GM21529 (cell line): ENCODE data around the gene ELMO1.

Experiments
- ATAC-seq: cut with Tn5 transposase; IDR thresholded peaks from one replicate; pipeline ENCODE4 v1.9.1; 2021; ENCODE audit not compliant: unreplicated experiment

ELMO1 gene

DNA sequence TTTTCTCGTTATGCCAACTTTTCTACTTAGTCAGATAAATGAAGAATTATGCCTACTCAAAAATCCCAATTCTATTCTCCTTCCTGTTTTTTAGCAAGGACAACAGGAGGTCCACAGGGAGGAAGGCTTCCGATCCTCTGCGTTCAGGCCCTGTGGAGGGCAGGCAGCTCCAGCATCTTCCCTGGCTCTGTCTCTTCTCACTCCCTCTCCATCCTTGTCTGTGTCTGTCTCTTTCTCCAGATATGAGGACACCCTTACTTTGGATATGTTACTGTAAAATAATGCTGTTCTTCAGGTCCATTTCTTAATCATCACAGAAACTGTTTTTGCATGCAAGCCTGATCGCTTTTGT, 166.6 kb downstream of the ELMO1 start:
- no peak for ATAC-seq

DNA sequence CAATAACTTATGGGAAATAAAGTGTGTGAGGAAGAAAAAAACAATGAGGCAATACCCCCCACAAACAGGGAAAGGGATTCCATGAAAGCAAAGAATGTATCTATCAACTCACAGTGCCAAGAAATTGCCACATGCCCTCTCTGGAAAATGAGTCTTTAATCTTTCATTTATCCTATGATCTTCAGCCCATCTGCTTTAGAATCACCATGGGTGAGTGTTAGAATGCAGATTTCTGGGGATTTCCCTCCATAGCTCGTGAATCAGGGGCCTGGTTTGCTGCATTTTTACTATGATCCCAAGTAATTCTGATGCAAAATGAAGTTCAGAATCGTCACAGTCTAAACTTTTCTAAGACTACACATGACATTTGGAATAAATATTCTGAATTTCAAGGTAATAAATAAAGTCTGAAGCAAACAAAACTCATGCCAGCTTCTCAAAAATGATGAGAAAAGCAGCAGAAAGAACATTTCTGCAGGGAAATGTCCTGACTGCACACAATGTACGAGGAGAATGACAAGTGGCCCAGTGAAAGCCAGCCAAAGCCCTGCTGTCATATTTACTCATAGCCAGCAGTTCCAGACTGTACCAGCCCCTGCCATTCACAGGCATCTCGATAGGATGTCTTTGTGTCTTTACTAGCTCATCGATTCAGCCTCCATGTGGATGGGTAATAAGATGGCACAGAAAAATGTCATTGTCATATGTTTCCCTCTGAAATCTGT, 167.1 kb downstream of the ELMO1 start:
- no peak for ATAC-seq

DNA sequence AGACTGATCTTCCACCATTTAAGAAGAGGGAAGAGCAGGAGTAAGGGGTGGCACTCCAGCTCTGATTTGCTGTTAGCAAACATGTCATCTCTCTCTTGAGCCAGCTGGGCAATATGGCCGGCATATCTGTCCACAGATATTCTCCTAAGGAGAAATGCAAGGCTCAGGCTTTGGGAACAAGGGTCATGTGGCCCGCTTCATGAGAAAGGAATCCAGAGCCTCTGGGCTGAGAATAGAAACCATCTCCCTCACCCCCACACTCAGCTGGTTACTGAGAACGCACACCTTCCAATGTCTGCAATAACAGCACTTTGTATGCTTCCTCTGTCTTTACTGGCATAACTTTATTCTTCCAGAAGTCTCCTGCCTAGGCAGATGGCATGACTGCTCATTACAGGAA, 171.2 kb downstream of the ELMO1 start:
- ATAC-seq, result no peak

DNA sequence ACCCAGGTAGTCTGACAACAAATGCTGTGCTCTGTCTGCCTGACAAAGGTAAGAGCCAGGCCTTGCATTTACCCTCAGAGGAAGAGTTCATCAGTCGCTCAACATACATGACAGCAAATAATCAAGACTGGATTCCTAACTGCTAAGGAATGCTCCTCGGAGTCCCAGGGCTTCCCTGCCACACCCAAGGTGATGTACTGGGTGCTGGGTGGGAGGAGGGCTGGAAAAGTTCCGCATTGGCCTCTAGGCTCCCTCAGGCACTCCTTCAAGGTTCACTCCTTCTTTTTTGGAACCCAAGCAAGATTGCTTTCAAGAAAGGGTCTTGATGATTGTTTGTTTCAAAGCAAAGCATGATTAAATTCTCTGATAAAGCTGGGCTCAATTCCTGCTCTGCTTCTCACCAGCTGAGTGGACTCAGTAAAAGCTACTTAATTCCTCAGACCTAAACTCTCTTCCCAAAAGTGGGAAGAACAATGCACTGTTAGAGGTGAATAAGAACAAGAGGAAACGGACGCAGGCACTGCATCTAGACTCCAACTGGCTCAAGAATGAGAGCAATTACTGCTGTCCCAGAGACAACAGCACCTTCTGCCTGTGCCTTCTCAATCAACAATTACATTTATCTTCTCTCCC, 173.5 kb downstream of the ELMO1 start:
- no peak for ATAC-seq

DNA sequence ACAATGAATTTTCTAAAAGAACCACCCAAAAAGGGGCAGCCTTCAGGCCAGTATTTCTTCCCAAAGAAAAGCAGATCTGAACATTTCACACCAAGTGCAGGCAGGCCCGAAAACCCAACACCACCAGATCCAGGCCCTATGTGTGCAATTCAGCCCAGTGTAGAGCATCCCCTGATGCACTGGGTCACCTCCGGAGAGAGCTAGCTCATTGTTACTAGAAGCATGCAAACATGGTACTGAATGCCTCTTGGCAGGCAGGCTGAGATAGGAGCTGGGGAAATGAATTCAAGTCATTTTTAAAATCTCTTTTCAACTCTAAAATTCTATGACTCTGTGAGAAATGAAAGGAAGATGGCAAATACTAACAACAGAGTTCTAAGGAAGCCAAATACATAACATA, 174.8 kb downstream of the ELMO1 start:
- no peak for ATAC-seq

DNA sequence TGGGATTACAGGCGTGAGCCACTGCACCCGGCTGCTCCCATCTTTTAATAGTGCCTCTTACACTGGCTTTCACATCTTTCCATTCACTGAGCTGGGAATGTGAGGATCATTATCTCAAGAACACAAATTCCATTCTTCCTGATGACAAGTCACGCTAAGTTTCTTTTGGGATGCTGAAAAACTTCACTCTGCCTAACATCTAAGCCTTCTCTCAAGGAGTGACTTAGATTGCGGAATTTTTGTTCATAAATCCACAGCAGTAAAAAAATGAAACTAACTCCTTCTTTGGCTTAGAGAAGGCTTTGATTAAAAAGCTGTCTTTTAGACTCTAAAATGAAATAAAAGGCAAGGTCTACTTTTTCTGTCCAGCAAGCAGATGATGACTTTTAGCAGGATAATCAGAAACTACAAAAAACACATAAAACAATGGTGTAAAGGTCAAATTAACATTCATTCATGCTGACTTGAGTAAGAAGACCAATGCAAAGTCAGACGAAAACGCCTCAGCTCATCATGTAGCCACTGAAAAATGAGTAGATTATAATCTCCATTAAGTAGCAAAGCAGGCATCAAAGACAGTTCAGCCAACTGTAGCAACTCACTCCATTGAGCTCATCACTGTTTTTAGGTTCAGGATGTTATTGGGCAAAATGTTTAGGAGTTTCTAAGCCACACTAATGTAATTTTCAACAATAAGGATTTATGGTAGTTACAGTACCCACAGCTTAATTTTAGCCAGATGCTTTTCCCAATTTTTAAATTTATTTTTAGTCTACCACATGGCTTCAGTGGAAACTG, 178.8 kb downstream of the ELMO1 start:
- no peak for ATAC-seq

DNA sequence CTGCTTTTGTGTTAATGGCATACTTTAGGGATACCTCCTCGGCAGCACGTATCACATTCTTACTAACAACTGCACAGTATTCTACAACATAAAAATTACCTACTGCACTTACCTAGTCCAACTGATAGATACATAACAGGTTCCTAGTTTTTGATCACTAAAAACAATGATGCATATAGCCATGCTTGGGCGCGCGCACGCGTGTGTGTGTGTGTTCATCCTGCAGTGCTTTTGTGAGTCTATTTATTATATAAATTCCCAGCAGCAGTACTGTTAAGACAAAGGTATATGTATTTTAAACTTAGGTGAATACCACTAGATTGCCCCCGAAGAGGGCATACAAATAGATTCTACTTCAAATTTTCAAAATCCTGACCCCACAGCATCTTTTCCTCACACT, 181.4 kb downstream of the ELMO1 start:
- no peak for ATAC-seq

DNA sequence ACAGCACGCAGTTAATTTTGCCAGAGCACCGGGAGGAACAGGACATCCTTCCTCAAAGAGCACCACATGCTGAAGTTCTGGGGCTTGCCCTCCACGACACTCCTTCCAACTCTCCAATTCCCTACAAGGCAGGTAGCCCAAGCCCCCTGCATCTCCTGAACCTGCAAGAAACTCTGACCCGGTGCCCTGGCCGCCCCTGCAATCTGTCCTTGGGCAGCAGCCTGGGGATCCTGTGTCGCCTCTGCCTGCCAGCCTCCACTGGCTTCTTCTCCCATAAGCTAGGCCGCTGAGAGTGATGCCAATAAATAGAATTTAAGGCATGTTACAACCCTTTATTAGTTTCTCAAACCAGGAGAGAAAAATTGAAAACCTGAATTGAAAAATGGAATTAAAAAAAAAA, 182.8 kb downstream of the ELMO1 start:
- ATAC-seq, result no peak

DNA sequence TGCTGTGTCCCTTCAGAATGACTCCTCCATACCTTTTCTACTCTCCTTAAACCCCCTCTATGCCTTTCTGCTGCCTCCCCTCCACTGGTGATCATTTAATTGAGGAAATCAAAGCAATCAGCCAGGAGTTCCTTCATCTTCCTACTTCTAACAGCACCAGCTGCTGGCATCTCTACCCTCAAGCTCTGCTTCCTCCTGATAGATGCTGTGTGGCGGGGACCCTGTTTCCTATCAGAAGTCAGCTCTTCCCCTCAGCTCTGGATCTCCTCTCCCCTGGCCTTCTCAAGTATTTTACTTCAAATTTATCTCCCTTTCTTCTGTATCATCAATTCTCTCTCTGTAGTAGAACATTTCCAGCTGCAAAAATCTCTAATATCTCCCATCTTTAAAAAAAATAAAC, 183.7 kb downstream of the ELMO1 start:
- ATAC-seq, result no peak

DNA sequence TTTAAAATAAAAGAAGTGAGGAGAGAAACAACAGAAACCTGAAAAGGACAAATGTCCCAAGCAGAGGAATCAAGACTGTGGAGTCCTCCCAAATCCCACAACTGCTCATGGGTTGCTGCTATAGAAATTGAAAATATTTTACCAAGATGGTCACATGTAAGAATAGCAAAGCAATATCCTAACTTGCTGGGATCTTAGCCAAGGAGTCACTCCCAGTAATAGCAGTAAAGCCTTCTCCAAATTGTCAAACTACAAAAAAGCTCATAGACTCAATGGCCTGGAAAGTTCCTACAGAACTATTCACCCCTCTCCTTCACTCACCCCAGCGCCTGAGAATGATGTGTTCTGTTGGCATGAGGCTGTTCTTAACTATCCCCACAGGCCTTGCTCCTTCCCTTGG, 186.5 kb downstream of the ELMO1 start:
- no peak for ATAC-seq

DNA sequence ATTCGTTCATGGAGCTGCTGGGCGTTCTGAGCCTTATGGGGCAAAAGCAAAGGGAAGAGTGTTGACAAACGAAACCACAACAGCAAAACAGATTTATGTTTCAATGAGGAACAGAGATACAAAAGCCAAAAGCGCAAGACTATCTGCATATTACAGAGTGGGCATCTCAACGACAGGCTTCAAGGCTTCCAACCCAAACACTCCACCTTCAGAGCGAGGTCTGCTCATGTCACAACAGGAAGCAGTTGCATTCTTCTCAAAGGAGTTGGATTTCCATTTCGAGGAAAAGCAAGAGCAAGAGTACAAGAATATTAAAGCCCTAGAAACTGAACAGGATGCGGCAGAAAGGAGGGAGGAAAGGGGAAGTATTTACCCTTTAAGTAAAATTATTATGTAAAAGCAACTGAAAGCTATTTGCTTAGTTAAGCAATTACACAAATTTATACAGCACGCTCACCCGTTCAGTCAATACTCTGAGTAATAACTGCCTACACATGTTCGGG, 189.3 kb downstream of the ELMO1 start:
- no peak for ATAC-seq

DNA sequence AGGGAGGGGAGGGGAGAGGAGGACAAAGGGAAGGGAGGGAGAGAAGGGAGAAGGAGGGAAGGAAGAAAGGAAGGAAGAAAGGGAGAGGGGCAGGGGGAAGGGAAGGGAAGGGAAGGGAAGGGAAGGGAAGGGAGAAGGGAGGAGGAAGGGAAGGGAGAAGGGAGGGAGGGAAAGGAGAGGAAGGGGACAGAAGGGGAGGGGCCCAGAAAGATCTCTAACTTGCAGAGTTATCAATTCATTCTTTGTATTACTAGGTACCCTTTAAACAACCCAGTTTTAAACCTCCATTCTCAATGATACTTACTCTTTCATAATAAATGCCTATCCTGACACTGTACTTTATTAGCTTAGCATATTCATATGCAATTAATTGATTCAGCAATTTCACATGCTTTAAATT, 192.0 kb downstream of the ELMO1 start:
- ATAC-seq, result no peak

DNA sequence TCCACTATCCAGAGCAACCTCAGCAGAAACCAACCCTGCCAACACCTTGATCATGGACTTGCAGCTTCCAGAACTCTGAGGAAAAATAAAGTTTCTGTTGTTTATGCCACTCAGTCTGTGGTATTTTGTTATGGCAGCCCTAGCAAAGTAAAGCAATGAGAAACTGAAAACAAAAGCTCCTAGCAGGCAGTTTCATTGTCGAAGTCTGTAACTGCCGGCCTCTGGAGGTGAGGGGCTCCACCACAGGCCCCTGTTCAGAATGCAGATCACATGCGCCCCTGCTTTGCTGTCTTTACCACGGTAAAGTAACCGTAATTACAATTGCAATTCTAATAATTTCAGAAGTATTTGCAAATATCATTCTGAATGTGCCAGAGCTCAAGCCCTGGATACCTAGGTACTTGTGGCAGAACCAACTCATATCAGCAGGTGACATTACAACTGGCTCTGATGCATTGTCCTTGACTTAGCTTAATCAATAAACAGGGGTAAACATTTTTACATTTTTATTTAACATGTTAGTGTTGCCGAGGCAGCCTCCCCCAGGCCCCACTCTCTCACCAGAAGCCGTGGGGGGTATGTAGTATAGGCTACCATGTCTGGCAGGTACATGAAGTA, 193.2 kb downstream of the ELMO1 start:
- ATAC-seq, result no peak

DNA sequence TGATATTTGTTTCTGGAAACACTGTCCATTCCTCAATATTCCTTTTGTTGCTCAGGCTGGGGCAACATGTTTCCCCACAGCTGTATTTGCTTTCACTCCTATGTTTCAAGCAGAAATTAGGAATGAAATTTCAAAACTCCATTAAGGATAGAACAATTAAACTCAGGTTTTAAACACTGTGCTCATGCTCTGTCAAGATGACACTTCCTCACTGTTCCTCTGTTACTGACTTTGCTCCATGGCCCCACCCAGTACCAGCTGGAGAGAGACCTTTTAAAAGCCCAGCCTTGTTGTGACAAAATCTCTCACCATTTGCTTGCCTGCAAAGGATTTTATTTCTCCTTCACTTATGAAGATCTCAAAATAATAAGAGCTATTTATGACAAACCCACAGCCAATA, 197.4 kb downstream of the ELMO1 start:
- ATAC-seq, result no peak

DNA sequence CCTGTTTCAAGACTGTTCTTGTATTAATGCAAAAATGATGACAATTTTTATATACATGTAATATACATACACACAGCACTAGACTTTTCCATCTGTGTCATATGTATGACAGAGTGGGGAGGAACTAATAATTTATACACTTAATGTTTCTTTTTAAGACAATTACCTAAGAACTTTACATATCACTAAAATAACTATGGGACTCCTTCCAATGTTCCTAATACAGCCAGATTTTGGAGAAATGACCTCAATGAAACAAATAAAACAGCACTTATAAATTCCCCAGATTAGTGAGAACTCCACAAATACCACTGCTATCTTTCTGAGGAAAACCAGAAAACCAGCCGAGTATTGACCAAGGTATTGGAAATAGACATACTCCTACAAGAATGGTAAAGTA, 199.4 kb downstream of the ELMO1 start:
- ATAC-seq, result no peak

DNA sequence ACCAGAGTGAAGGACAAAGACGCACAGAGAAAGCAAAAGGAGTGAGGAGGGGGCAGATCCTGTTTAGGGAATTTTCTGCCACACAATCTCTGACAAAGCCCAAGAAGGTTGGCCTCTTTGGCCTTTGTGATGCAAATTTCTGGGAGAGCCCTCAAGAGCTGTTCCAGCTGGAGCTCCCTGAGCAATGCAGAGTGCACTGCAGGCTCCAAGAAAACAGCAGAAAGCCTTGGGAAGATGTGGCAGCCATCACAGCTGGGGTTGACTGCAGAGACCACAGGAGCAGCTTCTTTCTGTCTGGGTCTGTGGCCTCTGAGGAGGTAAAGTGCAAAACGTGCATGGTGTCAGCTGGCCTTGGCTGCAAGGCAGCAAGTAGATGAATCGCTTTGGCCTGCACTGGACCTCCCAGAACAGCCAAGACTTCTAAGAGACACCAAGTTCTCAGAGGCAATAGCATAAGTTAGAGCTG, 200.2 kb downstream of the ELMO1 start:
- no peak for ATAC-seq

DNA sequence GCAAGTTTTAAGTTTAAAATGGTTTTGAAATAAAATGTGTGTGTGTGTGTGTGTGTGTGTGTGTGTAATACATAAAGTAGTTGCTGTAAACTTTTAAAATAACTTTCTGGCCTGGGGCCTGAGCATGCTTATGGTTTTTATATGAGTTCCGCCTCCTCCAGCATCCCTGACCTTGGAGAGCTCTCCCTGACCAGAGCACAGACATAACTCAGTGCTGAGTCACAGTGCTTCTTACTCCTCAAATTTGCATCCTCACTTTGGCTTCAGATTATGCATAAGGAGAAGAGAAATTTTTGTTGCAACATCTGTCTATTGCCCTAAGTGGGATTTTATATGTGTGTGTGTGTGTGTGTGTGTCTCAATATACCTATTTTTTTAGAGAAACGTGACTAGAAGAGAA, 200.8 kb downstream of the ELMO1 start:
- ATAC-seq, result no peak

DNA sequence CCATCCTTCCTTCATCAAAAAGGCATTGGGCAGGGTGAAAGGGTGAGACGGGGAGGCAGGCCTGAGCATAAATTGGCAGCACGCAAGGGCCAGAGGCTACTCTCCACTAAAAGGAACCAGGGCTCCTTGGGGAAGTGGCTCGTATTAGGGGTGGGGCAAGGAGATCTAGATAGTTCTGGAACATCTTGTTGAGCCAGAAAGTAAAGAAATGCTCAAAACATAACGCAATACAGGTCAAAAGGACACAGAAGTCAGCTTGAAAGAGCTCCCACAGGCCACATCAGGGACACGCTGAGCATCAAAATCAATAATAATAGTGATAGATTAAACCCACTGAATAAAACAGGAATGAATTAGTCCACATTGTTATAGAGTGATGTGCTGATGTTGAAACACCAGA, 203.1 kb downstream of the ELMO1 start:
- ATAC-seq, result no peak

DNA sequence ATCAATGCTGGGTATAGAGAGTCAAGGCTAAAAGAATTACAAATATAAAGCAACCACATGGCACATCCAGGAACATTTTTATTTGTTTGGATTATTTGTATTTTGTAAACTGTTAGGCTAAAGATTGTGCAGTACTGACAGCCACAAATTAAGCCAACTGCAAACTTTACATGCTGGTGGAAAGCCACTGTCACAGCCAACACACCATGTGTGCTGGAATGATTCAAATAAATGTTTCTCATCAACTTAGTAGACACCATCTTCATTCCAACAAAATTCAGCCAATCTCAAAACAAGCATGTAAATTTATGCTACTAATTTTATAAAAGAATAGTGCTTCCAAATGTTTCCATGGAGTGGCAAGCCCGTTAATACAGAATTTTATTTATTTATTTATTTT, 211.8 kb downstream of the ELMO1 start:
- ATAC-seq, result no peak

DNA sequence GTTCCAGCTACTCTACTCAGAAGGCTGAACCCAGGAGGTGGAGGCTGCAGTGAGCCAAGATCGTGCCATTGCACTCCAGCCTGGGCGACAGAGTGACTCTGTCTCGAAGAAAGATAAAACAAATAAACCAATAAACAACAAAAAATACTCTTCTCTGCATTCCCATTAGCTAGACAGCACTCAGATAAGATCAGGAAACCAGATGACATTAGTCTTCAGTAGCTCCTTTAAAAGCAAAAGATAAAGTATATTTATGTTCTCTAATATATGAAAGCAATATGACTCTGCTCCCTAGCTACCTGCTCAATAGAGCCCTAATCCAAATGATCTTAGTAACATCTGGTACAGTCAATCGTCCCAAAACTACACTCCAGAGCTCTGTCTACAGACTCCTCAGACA, 212.9 kb downstream of the ELMO1 start:
- no peak for ATAC-seq

DNA sequence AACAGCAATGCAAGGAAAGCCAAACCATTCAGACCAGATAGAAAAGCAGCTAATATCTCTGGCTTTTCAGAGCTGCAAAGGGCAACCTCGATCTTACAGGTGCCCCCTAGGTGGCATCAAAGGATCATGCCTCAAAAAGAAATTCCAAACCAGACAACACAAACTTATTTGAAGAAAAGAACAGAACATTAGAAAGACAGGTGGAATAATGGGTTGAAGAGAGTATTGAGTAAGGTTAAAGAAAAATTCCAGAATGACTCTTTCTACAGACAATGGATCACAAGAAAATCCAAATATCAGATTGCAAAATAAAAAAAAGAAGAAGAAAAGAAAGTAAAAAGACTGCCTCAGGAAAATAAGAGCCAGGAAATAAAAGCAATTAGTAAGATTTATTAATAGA, 213.7 kb downstream of the ELMO1 start:
- ATAC-seq, result no peak

DNA sequence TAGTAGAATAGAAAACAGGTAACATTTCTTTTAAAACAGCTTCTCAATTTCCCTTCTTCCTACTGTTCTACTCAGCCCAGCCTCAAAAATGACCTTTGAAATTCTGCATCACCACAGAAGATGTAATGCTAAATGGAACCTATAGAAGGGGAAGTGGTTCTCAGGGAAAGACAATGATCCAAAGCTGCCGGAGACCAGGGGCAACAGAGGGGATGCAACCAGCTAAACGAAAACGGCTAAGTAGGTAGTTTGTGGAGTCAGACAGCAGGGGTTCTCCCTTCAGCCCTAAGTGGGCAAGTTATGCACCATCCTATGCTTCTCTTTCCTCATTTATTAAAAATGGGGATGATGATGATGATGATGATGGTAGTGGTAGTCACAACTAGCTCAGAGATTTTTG, 214.3 kb downstream of the ELMO1 start:
- no peak for ATAC-seq
